Activated CD4-positive, alpha-beta memory T cell treated with anti-CD3 and anti-CD28 coated beads for 36 hours (primary cell): ENCODE results near the gene CPZ. TPM values are rescaled to one million over a fixed set of nuclear protein-coding genes. Genes with fewer than 3 reads are reported as not detected.
"Not testable (repeated sequence)": the region's sequence is repeated elsewhere in the genome, so short reads cannot be mapped to it uniquely, and the experiment has no call there.

Source experiments
- CTCF ChIA-PET: fragments of 350-600 bp; sonication (Branson Sonifier 250); formaldehyde crosslinking; loops from one replicate; lab custom pipeline; 2021; ENCODE audit warnings: antibody characterized with exemption, inconsistent platforms; lab: Charles Lee
- POLR2A ChIA-PET: fragments of 350-600 bp; sonication (Branson Sonifier 250); formaldehyde crosslinking; loops from one replicate; lab custom pipeline; 2021; ENCODE audit warnings: antibody characterized with exemption; lab: Charles Lee
- DNase-seq: peaks from one replicate; pipeline ENCODE4 v3.0.0-alpha.2; 2020
- H3K27ac Mint-ChIP-seq: one replicate; pipeline ENCODE4 v1.8.0; 2021; ENCODE audit warnings: mixed read lengths
- H3K27me3 Mint-ChIP-seq: one replicate; pipeline ENCODE4 v1.8.0; 2021; ENCODE audit warnings: mixed read lengths
- H3K36me3 Mint-ChIP-seq: one replicate; pipeline ENCODE4 v1.8.0; 2021; ENCODE audit warnings: mixed read lengths
- H3K4me1 Mint-ChIP-seq: one replicate; pipeline ENCODE4 v1.8.0; 2021; ENCODE audit warnings: low read depth, mixed read lengths
- H3K4me3 Mint-ChIP-seq: one replicate; pipeline ENCODE4 v1.8.0; 2021; ENCODE audit warnings: mild to moderate bottlenecking, mixed read lengths
- H3K9me3 Mint-ChIP-seq: one replicate; pipeline ENCODE4 v1.8.0; 2021; ENCODE audit warnings: mixed read lengths
- intact Hi-C: fragments of 100-400 bp; cut with micrococcal nuclease; formaldehyde crosslinking; loops from one replicate; pipeline ENCODE4 v1.15.1; 2023
- total RNA-seq, 2 experiments: library from RNA; stranded (reverse); gene quantifications; one replicate each; pipeline ENCODE4 v1.2.3, GENCODE V29; 2021

CPZ gene
- total RNA-seq, 2 experiments from 2014 or later, result not detected

DNA sequence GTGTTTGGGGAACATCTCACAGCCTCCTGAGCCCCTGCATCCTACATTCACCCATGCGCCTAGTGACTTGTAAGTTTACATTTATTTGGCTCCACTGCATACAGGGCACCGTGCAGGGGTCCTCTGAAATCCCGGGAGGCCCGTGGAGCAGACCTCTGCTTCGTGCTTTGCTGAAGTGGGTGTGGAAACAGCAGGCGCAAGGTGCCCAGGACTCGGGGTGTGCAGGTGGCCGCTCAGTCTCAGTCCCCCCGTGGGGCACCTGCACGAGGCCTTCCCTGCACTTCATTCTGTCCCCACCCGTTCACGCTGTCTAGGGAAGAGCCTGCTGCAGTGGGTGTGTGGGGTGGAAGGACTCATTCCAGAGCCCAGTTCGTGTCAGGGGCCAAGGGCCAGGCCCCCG is 28.6 kb downstream of the CPZ start:
- H3K27me3 Mint-ChIP-seq, DNase-seq, H3K36me3 Mint-ChIP-seq, intact Hi-C loops, H3K4me1 Mint-ChIP-seq, H3K9me3 Mint-ChIP-seq, H3K4me3 Mint-ChIP-seq, H3K27ac Mint-ChIP-seq, CTCF ChIA-PET, POLR2A ChIA-PET: not testable (repeated sequence)

DNA sequence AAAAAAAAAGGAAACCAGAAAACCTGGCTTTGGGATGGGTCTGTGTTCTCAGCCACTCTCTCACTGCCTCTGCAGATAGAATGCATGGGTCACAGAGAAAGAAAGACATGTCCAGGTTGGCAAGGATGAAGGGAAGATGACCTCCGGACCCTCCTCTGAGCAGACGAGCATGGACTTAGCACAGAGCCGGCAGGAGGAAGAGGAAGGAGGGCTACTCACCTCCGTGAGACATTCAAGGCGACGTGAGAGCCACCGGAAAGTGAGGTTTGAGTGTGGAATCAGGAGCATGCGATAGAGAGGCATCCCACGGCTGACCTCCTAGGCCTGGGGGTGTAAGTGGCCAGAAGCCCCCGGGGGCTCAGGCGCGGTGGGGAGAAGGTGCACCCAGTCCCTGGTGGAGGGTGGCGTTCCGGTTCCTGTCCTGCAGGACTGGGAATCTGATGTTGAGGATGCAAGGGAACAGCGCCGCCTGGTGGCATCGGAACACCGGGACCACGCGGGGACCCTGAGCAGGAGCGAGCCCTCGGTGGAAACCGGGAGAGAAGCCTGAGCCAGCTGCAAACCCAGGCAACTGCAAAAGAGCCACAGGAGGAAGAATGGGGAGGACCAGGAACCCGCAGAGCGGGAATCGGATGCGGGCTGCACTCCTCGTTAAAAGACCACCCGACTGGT is 32.2 kb downstream of the CPZ start:
- H3K4me3 Mint-ChIP-seq, CTCF ChIA-PET, DNase-seq, H3K4me1 Mint-ChIP-seq, H3K36me3 Mint-ChIP-seq, intact Hi-C loops, H3K27ac Mint-ChIP-seq, H3K9me3 Mint-ChIP-seq, H3K27me3 Mint-ChIP-seq, POLR2A ChIA-PET: not testable (repeated sequence)

DNA sequence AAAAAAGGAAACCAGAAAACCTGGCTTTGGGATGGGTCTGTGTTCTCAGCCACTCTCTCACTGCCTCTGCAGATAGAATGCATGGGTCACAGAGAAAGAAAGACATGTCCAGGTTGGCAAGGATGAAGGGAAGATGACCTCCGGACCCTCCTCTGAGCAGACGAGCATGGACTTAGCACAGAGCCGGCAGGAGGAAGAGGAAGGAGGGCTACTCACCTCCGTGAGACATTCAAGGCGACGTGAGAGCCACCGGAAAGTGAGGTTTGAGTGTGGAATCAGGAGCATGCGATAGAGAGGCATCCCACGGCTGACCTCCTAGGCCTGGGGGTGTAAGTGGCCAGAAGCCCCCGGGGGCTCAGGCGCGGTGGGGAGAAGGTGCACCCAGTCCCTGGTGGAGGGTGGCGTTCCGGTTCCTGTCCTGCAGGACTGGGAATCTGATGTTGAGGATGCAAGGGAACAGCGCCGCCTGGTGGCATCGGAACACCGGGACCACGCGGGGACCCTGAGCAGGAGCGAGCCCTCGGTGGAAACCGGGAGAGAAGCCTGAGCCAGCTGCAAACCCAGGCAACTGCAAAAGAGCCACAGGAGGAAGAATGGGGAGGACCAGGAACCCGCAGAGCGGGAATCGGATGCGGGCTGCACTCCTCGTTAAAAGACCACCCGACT is 37.8 kb downstream of the CPZ start:
- POLR2A ChIA-PET, CTCF ChIA-PET, H3K9me3 Mint-ChIP-seq, H3K4me3 Mint-ChIP-seq, H3K4me1 Mint-ChIP-seq, H3K27me3 Mint-ChIP-seq, H3K36me3 Mint-ChIP-seq, H3K27ac Mint-ChIP-seq, intact Hi-C loops, DNase-seq: not testable (repeated sequence)

DNA sequence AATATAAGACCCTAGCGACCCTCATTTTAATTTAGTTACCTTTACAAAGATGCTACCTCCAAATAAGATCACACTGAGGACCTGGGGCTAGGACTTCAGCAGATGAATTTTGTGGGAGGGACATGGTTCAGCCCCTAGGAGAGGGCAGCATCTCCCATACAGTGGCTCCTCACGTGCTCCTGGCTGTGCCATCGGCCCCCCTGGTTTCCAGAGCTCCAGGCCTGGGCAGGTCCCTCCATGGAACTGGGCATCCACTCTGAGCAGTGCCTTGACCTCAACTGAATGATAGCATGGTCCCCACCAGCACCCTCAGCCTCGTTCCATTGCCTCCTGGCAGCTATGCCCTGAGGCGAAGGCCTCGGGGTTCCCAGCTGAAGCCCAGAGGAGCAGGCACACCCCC is 39.3 kb downstream of the CPZ start:
- POLR2A ChIA-PET, H3K9me3 Mint-ChIP-seq, H3K27me3 Mint-ChIP-seq, CTCF ChIA-PET, H3K4me1 Mint-ChIP-seq, DNase-seq, H3K27ac Mint-ChIP-seq, intact Hi-C loops, H3K4me3 Mint-ChIP-seq, H3K36me3 Mint-ChIP-seq: not testable (repeated sequence)

DNA sequence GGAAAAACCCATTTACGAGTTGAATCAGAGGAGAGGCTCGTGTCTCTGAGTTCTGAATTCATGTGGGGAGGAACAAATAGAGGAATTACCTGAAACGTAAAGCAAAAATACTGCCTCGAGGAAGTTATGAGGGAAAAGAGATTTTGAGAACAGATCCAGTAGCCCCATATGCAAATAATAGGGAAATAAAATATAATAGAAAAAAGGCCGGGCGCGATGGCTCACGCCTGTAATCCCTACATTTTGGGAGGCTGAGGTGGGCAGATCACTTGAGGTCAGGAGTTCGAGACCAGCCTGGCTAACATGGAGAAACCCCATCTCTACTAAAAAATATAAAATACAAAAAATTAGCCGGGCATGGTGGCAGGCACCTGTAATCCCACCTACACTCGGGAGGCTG is 42.2 kb downstream of the CPZ start:
- intact Hi-C loops, H3K27ac Mint-ChIP-seq, H3K27me3 Mint-ChIP-seq, H3K4me3 Mint-ChIP-seq, DNase-seq, H3K36me3 Mint-ChIP-seq, CTCF ChIA-PET, POLR2A ChIA-PET, H3K4me1 Mint-ChIP-seq, H3K9me3 Mint-ChIP-seq: not testable (repeated sequence)

DNA sequence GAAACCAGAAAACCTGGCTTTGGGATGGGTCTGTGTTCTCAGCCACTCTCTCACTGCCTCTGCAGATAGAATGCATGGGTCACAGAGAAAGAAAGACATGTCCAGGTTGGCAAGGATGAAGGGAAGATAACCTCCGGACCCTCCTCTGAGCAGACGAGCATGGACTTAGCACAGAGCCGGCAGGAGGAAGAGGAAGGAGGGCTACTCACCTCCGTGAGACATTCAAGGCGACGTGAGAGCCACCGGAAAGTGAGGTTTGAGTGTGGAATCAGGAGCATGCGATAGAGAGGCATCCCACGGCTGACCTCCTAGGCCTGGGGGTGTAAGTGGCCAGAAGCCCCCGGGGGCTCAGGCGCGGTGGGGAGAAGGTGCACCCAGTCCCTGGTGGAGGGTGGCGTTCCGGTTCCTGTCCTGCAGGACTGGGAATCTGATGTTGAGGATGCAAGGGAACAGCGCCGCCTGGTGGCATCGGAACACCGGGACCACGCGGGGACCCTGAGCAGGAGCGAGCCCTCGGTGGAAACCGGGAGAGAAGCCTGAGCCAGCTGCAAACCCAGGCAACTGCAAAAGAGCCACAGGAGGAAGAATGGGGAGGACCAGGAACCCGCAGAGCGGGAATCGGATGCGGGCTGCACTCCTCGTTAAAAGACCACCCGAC is 43.5 kb downstream of the CPZ start:
- H3K27me3 Mint-ChIP-seq, H3K27ac Mint-ChIP-seq: not testable (repeated sequence)
- POLR2A ChIA-PET, result interaction anchor here (0.6 kb wide), 1 partner anchor 1551 kb away, joined by 3 read pairs; no protein-coding TSS in a partner anchor

DNA sequence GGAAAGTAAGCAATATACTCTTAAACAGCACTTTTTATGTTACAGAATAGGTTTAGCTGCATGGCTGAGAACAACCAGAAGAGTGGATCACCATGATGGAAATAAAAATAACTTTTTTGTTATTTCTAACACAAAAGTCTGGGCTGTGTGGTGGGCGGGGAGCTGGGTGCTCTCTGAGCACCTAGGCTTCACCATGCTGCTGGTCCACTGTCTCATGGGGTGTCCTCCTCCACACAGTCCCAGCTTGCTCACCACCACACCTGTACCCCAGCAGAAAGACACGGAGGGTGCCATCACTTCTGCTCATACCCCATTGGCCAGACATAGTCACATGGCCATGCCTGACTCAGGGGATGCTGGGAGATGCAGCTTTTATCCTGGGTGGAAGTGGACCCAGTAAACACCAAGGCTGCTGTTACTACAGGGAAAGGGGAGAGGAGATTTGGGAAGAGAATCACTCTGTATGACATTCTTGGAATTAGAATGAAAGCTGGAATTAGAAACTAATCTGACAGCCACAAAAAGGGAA is 45.0 kb downstream of the CPZ start:
- H3K27me3 Mint-ChIP-seq, result no peaks in the 10 kb centered on the region
- H3K4me3 Mint-ChIP-seq, result no peak overlapping the region
- DNase-seq, result no peak
- ChIA-PET CTCF (interaction anchor here (0.9 kb wide), 1 partner anchor 281 kb away, joined by 3 read pairs; no protein-coding TSS in a partner anchor), POLR2A (no interaction called here)
- H3K36me3 Mint-ChIP-seq, result no peaks in the 10 kb centered on the region
- H3K4me1 Mint-ChIP-seq, result no peaks in the 10 kb centered on the region
- intact Hi-C loops, result no loop called here
- no peaks in the 10 kb centered on the region for H3K9me3 Mint-ChIP-seq
- no peak overlapping the region for H3K27ac Mint-ChIP-seq

More for the DNA sequence above, 43.5 kb downstream of the CPZ start:
- H3K4me1 Mint-ChIP-seq, H3K9me3 Mint-ChIP-seq, DNase-seq, H3K36me3 Mint-ChIP-seq, intact Hi-C loops, H3K4me3 Mint-ChIP-seq, CTCF ChIA-PET: not testable (repeated sequence)

DNA sequence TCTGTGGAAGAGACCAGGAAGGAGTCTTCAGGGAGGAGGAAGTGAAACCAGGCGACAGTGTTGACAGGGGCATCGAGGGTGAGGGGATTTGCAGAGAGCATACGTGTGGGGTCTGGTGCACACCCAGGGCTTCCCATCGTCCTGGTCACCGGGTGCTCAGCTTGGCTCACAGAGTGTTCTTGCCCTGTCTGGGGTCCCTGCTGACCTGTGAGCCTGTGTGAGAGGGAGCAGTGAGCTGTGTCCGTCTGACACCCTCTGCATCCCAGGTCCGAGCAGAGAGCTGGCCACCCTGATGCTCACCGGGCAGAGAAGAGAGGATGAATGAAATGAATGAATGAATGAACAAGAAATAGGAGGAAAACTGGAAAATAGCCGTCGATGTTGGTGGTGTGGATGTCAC is 46.5 kb downstream of the CPZ start:
- H3K4me3 Mint-ChIP-seq, result no peak overlapping the region
- ChIA-PET CTCF (no interaction called here), POLR2A (no interaction called here)
- H3K4me1 Mint-ChIP-seq, result no peaks in the 10 kb centered on the region
- intact Hi-C loops, result no loop called here
- H3K36me3 Mint-ChIP-seq, result no peaks in the 10 kb centered on the region
- no peak for DNase-seq
- no peaks in the 10 kb centered on the region for H3K27me3 Mint-ChIP-seq
- H3K9me3 Mint-ChIP-seq, result no peaks in the 10 kb centered on the region
- no peak overlapping the region for H3K27ac Mint-ChIP-seq

DNA sequence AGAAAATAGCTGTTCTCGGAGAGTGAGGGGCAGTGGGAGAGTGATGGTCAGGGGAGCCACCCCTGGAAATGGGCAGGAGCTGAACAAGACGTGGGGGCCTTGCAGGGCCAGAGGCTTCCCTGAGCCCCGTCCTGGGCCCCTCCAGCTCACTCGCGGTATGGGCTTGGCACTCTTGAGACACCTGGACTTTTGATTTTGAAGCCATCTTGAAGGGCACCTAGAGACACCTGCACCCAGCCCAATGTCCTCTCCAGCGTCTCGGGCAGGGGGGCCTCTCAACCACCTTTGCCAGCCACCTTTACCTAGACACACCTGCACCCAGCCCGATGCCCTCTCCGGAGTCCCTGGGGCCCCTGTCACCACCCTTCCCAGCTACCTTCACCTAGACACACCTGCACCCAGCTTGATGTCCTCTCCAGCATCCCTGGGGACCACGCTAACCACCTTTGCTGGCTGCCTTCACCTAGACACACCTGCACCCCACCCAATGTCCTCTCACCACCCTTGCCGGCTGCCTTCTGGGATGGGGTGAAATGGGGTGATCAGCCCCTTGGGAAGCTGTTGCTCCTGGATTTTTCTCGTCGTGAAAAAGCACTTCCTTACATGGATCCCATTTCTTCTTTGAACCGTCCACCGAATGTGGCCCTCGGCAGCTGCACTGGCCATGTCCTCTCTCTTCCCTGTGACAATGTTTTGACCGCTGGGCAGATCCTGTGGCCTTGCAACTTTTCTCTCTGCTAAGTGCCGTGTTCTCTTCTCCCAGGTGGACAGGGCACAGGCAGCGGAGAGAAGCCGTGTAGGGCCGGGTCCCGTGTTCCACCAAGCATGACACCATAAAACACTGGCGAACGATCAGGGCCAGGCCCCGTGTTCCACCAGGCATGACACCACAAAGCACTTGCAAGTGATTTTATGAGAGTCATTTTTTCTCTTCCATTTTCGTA is 47.5 kb downstream of the CPZ start:
- ChIA-PET POLR2A (no interaction called here), CTCF (no interaction called here)
- no peaks in the 10 kb centered on the region for H3K27me3 Mint-ChIP-seq
- no peaks in the 10 kb centered on the region for H3K4me1 Mint-ChIP-seq
- H3K36me3 Mint-ChIP-seq, result no peaks in the 10 kb centered on the region
- no peak overlapping the region for H3K27ac Mint-ChIP-seq
- H3K9me3 Mint-ChIP-seq, result no peaks in the 10 kb centered on the region
- intact Hi-C loops, result no loop called here
- DNase-seq, result no peak
- H3K4me3 Mint-ChIP-seq, result no peak overlapping the region

DNA sequence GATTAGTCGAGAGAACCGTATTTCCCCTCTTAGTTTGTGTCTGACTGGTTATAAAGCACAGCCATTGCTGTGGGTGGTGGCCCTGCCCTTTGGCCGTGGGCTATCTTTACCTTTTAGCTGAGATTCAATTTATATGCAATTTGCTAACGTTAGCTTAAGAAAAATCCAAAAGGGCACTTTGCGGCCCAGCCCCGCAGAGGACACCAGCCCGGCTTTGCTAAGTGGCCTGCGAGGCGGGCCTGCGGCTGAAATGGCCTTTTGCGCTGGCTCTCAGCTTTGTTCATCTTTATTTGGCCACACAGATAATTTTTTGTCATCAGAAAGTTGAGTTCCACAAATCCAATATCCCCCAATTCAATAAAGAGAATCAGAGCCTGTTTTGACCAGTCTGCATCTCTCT is 48.3 kb downstream of the CPZ start:
- ChIA-PET POLR2A (no interaction called here), CTCF (no interaction called here)
- H3K27me3 Mint-ChIP-seq, result no peaks in the 10 kb centered on the region
- no peak overlapping the region for H3K27ac Mint-ChIP-seq
- intact Hi-C loops, result no loop called here
- no peaks in the 10 kb centered on the region for H3K9me3 Mint-ChIP-seq
- H3K4me1 Mint-ChIP-seq, result no peaks in the 10 kb centered on the region
- DNase-seq, result no peak
- H3K4me3 Mint-ChIP-seq, result no peak overlapping the region
- no peaks in the 10 kb centered on the region for H3K36me3 Mint-ChIP-seq

DNA sequence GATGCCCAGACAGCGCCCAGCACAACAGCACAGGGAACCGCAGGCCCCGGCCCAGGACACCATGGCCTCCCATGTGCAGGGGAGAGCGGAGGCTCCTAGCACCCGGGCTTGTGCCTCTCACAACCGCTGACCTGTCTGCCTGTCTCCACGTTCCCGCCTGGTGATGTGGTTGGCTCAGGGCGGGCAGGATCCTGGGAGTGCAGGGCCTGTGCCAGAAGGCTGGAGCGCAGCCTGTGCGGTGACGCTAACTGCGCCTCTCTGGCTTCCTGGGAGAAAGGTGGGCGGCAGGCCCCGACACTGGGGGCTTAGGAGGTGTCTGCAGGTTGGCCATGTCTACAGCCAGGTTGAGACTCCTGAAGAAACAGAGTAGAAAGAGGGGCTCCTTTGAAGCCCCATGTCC is 48.7 kb downstream of the CPZ start:
- Mint-ChIP-seq H3K27me3 (no peaks in the 10 kb centered on the region), H3K9me3 (no peaks in the 10 kb centered on the region), H3K4me1 (no peaks in the 10 kb centered on the region), H3K36me3 (no peaks in the 10 kb centered on the region), H3K27ac (no peak overlapping the region), H3K4me3 (no peak overlapping the region)
- intact Hi-C loops, result no loop called here
- POLR2A ChIA-PET, result no interaction called here
- CTCF ChIA-PET, result no interaction called here
- no peak for DNase-seq
